Sigmoid colon (tissue), 7 donors: Measurements from ENCODE around the gene SPTBN2. TPM values are rescaled to one million over a fixed set of nuclear protein-coding genes. Genes with fewer than 3 reads are reported as not detected.
"Not testable (repeated sequence)": the region's sequence is repeated elsewhere in the genome, so short reads cannot be mapped to it uniquely, and the experiment has no call there.

Experiments used
- DNase-seq: peaks from one replicate; pipeline ENCODE4 v3.0.0-alpha.2; 2019
- H3K27ac ChIP-seq, 4 donors: fragments of 200-600 bp; sonication (generic); one replicate each; pipeline ENCODE4 v1.5.1; 2016 to 2019; ENCODE audit warnings: mild to moderate bottlenecking in 1 of 4
- H3K27me3 ChIP-seq, 3 donors: fragments of 200-600 bp; sonication (generic); one replicate each; pipeline ENCODE4 v1.5.1; 2019; ENCODE audit warnings: mild to moderate bottlenecking in 1 of 3
- H3K36me3 ChIP-seq, 4 donors: fragments of 200-600 bp; sonication (generic); one replicate each; pipeline ENCODE4 v1.5.1; 2016 to 2019
- H3K4me1 ChIP-seq, 4 donors: fragments of 200-600 bp; sonication (generic); one replicate each; pipeline ENCODE4 v1.5.1; 2017 to 2019
- H3K4me3 ChIP-seq, 4 donors: fragments of 200-600 bp; sonication (generic); one replicate each; pipeline ENCODE4 v1.5.1; 2017 to 2019; ENCODE audit warnings: mild to moderate bottlenecking in 2 of 4, moderate library complexity in 1 of 4
- H3K9me3 ChIP-seq, 4 donors: fragments of 200-600 bp in 3 of 4; sonication (generic) in 3 of 4; one replicate each; pipeline versions ENCODE4 v1.5.1 to v1.6.1; 2013 to 2019
- CTCF ChIP-seq, 4 experiments: fragments of 450-650 bp in 3 of 4; fragments of 200-600 bp in 1 of 4; IDR thresholded peaks; one replicate each; pipeline ENCODE4 v1.5.1; 2016 to 2019; ENCODE audit warnings: antibody characterized with exemption in 4 of 4, mild to moderate bottlenecking in 3 of 4, moderate library complexity in 2 of 4
- EP300 ChIP-seq, 4 donors: sonication (generic); formaldehyde crosslinking; IDR thresholded peaks; one replicate each; pipeline ENCODE4 v1.6.1; 2017; ENCODE audit warnings: antibody characterized with exemption in 4 of 4
- POLR2A ChIP-seq, 2 donors: fragments of 450-650 bp; IDR thresholded peaks; one replicate each; pipeline ENCODE4 v1.6.1; 2016; ENCODE audit warnings: antibody characterized with exemption in 2 of 2, mild to moderate bottlenecking in 2 of 2, moderate library complexity in 2 of 2
- POLR2AphosphoS5 ChIP-seq, 4 donors: sonication (generic); formaldehyde crosslinking; IDR thresholded peaks; one replicate each; pipeline ENCODE4 v1.6.1; 2017; ENCODE audit warnings: antibody characterized with exemption in 4 of 4
- WGBS, 2 donors: extraction: QIAGEN DNeasy Blood & Tissue Kit; methylation state at CpG; one replicate each; pipeline ENCODE4 v1.1.7; 2013; 5-methylcytosine and 5-hydroxymethylcytosine counted together
- intact Hi-C: fragments of 100-400 bp; cut with DNase I; formaldehyde crosslinking; loops from one replicate; pipeline ENCODE4 v1.15.1; 2023
- polyA plus RNA-seq, 3 donors: library from polyadenylated mRNA; stranded (reverse); fragments of 200-250 nt; gene quantifications; one replicate each; pipeline ENCODE4 v1.2.3, GENCODE V29; 2013
- total RNA-seq, 4 donors: library from RNA; depleted of rRNA; stranded (reverse); fragments of >200 nt; gene quantifications; one replicate each; pipeline ENCODE4 v1.1.0, GENCODE V29; 2016
- donor health status: healthy with polysubstance abuse.
- donor health status: Bipolar disorder and iron deficiency.
- donor health status: healthy.

Gene SPTBN2
- total and polyA plus RNA-seq, 7 donors: 0.33 to 5.7 (median 4.2) TPM

GRCh38 chr11:66727282-66728037, 1.6 kb downstream of the SPTBN2 start:
- TF ChIP-seq POLR2AphosphoS5 (IDR thresholded peaks at IDR 0.05) (no peak), POLR2A (IDR thresholded peaks at IDR 0.05) (no peak), CTCF (IDR thresholded peaks at IDR 0.05) (no peak)
- H3K27me3 ChIP-seq: peaks cover 2 to 61% (median 27%) of the 10 kb centered on the region in 3 donors
- H3K9me3 ChIP-seq: no peaks in the 10 kb centered on the region
- H3K4me3 ChIP-seq: peak overlapping the region; percentile 20 to 55 (median 46)
- 1% methylated on average over 70 of the region's 70 CpGs for WGBS, 2 donors
- peak; percentile 59 for DNase-seq
- H3K36me3 ChIP-seq: no peaks in the 10 kb centered on the region
- H3K27ac ChIP-seq: no peak overlapping the region
- peaks cover 0 to 18% (median 17%) of the 10 kb centered on the region in 4 donors for H3K4me1 ChIP-seq
- intact Hi-C loops: no loop called here

- H3K9me3 ChIP-seq: no peaks in the 10 kb centered on the region
- 61 to 79% methylated on average over 10 of the region's 10 CpGs for WGBS, 2 donors
- H3K27me3 ChIP-seq: peaks cover 2 to 53% (median 27%) of the 10 kb centered on the region in 3 donors
- peaks cover 0 to 18% (median 17%) of the 10 kb centered on the region in 4 donors for H3K4me1 ChIP-seq
- TF ChIP-seq CTCF (IDR thresholded peaks at IDR 0.05): no peak
- TF ChIP-seq POLR2AphosphoS5 (IDR thresholded peaks at IDR 0.05): no peak
- no peak for TF ChIP-seq POLR2A (IDR thresholded peaks at IDR 0.05)
- TF ChIP-seq EP300 (IDR thresholded peaks at IDR 0.05): no peak
- no peak overlapping the region for H3K4me3 ChIP-seq
- no peak overlapping the region for H3K27ac ChIP-seq
- intact Hi-C loops: no loop called here
- H3K36me3 ChIP-seq: no peaks in the 10 kb centered on the region
- peak; percentile 37 for DNase-seq
Observed at GRCh38 chr11:66725647-66726046, 3.4 kb downstream of the SPTBN2 start.

GRCh38 chr11:66725114-66725513, 3.9 kb downstream of the SPTBN2 start:
- Histone ChIP-seq H3K4me3 (no peak overlapping the region), H3K9me3 (no peaks in the 10 kb centered on the region), H3K27ac (no peak overlapping the region), H3K4me1 (peaks cover 0 to 18% (median 17%) of the 10 kb centered on the region in 4 donors), H3K36me3 (no peaks in the 10 kb centered on the region), H3K27me3 (peaks cover 2 to 55% (median 27%) of the 10 kb centered on the region in 3 donors)
- 96 to 99% methylated on average over 1 of the region's 1 CpG for WGBS, 2 donors
- peak; percentile 7 for DNase-seq
- no peak for TF ChIP-seq POLR2AphosphoS5 (IDR thresholded peaks at IDR 0.05)
- TF ChIP-seq CTCF (IDR thresholded peaks at IDR 0.05): no peak
- no peak for TF ChIP-seq POLR2A (IDR thresholded peaks at IDR 0.05)
- TF ChIP-seq EP300 (IDR thresholded peaks at IDR 0.05): no peak
- intact Hi-C loops: no loop called here

GRCh38 chr11:66724167-66724566, 4.8 kb downstream of the SPTBN2 start:
- H3K9me3 ChIP-seq, H3K27ac ChIP-seq, H3K4me3 ChIP-seq, intact Hi-C loops, DNase-seq, H3K36me3 ChIP-seq: not testable (repeated sequence)
- H3K27me3 ChIP-seq: peaks cover 2 to 55% (median 27%) of the 10 kb centered on the region in 3 donors
- WGBS, 2 donors: 93 to 94% methylated on average over 5 of the region's 5 CpGs
- peaks cover 0 to 18% (median 17%) of the 10 kb centered on the region in 4 donors for H3K4me1 ChIP-seq

- H3K27me3 ChIP-seq: peaks cover 2 to 55% (median 24%) of the 10 kb centered on the region in 3 donors
- no peak overlapping the region for H3K4me3 ChIP-seq
- H3K4me1 ChIP-seq: peaks cover 0 to 16% (median 14%) of the 10 kb centered on the region in 4 donors
- H3K9me3 ChIP-seq: no peaks in the 10 kb centered on the region
- WGBS, 2 donors: 92% methylated on average over 5 of the region's 5 CpGs
- no peak for TF ChIP-seq CTCF (IDR thresholded peaks at IDR 0.05)
- no peak for TF ChIP-seq POLR2AphosphoS5 (IDR thresholded peaks at IDR 0.05)
- intact Hi-C loops: no loop called here
- H3K36me3 ChIP-seq: no peaks in the 10 kb centered on the region
- no peak overlapping the region for H3K27ac ChIP-seq
- DNase-seq: no peak
Observed at GRCh38 chr11:66723693-66724092, 5.3 kb downstream of the SPTBN2 start.
